ENCODE measurements around the gene SH3RF3.

SH3RF3 gene

DNA sequence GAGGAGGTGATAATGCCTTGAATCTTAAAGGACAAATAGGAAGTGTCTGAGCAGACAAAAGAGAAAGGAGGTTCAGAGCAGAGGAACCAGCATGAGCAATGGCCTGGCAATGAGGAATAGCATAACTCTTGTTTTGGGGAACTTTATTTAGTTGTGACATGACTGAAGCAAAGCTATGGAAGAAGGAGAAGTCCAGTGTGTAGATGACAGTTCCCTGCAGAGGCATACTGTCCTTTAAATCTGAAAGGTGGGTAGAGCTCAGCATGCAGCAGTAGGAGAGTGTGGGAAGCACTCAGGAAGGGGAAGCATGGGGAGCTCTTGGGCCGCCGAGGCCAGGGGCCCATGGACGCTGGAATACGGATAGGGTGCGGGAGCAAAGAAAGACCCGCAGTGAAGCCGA lies 311.0 kb downstream of the SH3RF3 start:
- TF ChIP-seq, protein P1, sequence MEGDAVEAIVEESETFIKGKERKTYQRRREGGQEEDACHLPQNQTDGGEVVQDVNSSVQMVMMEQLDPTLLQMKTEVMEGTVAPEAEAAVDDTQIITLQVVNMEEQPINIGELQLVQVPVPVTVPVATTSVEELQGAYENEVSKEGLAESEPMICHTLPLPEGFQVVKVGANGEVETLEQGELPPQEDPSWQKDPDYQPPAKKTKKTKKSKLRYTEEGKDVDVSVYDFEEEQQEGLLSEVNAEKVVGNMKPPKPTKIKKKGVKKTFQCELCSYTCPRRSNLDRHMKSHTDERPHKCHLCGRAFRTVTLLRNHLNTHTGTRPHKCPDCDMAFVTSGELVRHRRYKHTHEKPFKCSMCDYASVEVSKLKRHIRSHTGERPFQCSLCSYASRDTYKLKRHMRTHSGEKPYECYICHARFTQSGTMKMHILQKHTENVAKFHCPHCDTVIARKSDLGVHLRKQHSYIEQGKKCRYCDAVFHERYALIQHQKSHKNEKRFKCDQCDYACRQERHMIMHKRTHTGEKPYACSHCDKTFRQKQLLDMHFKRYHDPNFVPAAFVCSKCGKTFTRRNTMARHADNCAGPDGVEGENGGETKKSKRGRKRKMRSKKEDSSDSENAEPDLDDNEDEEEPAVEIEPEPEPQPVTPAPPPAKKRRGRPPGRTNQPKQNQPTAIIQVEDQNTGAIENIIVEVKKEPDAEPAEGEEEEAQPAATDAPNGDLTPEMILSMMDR (IDR thresholded peaks at IDR 0.05; ENCODE audit: borderline replicate concordance, insufficient read depth, low read depth, low read length) = no peak
- H3K4me3 ChIP-seq (ENCODE audit: low read depth, low read length) = no peak overlapping the region

DNA sequence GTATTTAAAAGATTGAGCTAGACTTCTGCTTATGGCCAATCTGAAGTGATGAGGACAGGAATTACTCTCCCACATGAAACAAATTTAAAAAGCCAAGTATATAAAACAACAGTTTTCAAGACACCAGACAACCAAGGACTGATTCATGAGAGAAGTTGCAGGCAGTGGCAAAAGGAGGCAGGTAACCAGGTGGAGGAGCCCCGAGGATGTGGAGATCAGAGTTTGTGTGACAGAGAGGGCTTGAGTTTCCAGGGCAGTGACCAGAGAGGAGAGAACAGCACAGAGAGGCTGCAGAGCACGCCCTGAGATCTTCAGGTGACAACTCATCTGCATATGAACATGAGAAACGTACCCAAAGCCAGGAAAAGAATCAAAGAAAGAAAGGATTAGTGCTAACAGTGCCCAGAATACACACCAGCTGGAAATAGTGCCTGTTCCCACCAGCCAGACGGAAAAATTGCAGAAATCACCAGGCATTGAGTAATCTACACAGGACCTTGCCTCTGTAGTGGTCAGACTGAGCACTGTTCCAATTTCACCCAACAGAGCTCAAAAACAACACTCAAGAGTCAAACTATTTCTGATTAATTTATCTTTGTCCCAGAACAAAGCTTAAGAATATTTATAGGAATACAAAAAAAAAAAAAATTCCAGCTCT lies 311.6 kb downstream of the SH3RF3 start:
- H3K4me3 ChIP-seq (ENCODE audit: low read depth, low read length) = no peak overlapping the region
- TF ChIP-seq, protein P1 (IDR thresholded peaks at IDR 0.05; ENCODE audit: borderline replicate concordance, insufficient read depth, low read depth, low read length) = no peak

DNA sequence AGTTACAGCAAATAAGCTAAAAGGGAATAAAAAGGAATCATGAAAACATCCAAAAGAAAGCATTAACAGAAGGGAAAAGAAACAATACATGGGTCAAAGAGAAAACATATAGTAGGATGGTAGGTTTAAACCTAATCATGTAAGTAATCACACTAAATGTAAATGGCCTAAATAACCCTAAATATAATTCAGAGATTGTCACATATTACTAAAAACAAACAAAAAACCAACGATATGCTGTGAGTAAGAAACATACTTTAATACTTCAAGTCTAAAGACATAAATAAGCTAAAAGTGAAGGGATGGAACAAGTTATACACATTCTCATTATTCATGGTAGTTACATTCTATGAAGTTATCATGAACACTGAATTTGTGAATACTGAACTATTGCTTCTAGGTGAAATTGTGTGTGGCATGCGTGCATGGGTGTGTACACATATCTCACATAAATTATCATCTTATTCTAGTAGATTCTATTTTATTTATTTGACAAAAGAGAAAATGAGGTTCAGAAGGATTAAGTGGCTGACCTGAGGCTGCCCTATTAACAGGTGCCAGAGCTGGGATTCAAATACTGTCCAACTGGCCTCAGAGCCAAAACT lies 313.8 kb downstream of the SH3RF3 start:
- TF ChIP-seq, protein P1 (IDR thresholded peaks at IDR 0.05; ENCODE audit: borderline replicate concordance, insufficient read depth, low read depth, low read length) = no peak
- H3K4me3 ChIP-seq (ENCODE audit: low read depth, low read length) = no peak overlapping the region

DNA sequence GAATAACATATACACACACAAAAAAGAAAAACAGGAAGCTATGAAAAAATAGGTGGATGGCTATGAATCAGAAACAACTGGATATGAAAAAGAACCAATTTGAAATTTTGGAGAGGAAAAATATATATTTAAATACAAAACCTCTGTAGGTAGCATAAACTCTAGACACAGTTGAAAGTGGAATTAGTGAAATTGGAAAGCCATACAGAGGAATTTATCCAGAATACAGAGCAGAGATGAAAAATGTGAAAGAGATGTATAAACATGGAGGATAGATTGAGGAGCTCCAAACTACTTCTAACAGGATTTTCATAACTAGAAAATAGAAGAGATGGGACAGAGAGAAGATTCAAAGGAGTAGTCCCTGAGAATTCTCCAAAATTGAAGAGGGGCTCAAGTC lies 315.9 kb downstream of the SH3RF3 start:
- H3K4me3 ChIP-seq (ENCODE audit: low read depth, low read length) = no peak overlapping the region
- TF ChIP-seq, protein P1 (IDR thresholded peaks at IDR 0.05; ENCODE audit: borderline replicate concordance, insufficient read depth, low read depth, low read length) = no peak

DNA sequence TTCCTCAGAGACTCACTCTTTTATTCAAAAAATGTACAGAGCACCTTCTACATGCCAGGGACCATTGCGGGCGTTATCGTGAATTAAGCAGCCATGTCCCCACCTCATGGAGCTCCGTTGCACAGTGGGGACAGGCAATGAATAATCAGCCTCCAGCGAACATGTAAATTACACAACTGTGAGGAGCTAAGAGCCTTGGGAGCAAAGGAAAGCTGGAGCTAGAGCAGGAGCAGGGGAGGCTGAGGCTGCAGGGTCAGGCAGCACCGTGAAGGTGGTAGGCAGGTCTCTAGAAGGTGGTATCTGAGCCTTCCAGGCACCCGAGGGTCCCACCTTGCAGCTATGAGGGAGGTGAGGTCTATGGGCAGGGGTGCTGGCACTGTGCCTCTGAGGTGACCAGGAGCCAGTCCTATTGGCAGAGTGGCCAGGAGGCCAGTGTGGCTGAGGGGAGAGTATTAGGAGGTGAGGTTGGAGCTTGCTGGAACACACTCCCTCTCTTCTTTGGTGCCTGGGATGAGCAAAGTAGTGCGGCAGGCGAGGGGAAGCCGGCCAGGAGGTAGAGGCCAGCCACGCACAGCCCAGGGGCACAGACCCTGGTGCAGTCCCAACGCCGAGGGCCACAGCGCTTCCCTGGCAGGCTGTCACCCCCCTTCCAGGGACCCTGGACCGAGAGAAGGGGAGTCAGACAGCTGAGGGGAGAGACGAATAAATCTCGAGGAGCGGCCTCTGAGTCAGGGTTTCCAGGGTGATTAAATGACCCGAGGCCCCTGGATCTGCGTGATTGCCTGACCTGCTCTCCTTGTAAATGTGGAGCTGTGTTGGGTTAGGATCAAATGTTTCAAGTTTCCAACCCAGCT lies 317.5 kb downstream of the SH3RF3 start:
- TF ChIP-seq, protein P1 (IDR thresholded peaks at IDR 0.05; ENCODE audit: borderline replicate concordance, insufficient read depth, low read depth, low read length) = no peak
- H3K4me3 ChIP-seq (ENCODE audit: low read depth, low read length) = no peak overlapping the region

DNA sequence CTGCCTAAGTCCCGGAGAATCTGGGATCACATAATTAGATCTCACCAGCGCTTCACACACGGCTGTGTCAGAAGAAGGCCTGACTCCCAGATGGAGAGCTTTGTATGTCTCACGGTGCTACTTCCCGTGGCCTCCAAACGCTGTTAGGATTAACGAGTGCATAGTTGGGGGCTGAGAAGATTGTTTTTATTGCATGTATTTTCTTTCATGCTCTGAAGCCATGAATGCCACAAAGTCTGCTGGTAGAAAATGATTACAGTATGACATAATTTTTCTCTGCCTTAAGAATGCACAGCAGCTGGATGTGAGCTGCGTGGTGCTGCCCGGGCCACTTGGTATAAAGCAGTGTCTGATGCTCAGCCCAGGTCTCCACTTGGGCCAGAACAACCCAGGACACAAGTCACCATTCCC lies 318.3 kb downstream of the SH3RF3 start:
- TF ChIP-seq, protein P1 (IDR thresholded peaks at IDR 0.05; ENCODE audit: borderline replicate concordance, insufficient read depth, low read depth, low read length) = no peak

More for the DNA sequence above, 318.3 kb downstream of the SH3RF3 start:
- H3K4me3 ChIP-seq (ENCODE audit: low read depth, low read length) = no peak overlapping the region
